GM19328 (cell line): Measurements from ENCODE around the gene NGRN.
"Not testable (repeated sequence)": the region's sequence is repeated elsewhere in the genome, so short reads cannot be mapped to it uniquely, and the experiment has no call there.

Experiments
- ATAC-seq: cut with Tn5 transposase; IDR thresholded peaks from one replicate; pipeline ENCODE4 v1.9.1; 2021; ENCODE audit warnings: mild to moderate bottlenecking, moderate library complexity; ENCODE audit not compliant: unreplicated experiment

The NGRN gene

DNA sequence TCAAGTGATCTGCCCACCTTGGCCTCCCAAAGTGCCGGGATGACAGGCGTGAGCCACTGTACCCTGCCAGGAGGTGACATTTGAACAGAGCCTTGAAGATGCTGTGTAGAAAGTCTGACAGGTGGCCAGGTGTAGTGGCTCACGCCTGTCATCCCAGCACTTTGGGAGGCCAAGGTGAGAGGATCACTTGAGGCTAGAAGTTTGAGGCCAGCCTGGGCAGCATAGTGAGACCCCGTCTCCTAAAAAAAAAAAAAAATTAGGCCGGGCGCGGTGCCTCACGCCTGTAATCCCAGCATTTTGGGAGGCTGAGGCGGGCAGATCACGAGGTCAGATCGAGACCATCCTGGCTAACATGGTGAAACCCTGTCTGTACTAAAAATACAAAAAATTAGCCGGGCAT is 13.0 kb downstream of the NGRN start:
- not testable (repeated sequence) for ATAC-seq

DNA sequence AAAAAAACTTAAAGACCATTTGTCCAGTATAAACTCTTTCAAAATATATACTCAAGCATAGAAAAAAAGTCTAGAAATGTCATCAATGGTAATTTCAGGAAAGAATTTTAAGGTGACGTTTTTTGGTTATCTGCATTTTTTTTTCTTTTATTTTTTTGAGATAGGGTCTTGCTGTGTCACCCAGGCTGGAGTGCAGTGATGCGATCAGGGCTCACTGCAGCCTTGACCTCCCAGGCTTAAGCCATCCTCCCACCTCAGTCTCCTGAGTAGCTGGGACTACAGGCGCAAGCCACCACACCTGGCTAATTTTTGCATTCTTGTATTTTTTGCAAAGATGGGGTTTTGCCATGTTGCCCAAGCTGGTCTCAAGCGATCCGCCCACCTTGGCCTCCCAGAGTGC is 15.3 kb downstream of the NGRN start:
- ATAC-seq = not testable (repeated sequence)

DNA sequence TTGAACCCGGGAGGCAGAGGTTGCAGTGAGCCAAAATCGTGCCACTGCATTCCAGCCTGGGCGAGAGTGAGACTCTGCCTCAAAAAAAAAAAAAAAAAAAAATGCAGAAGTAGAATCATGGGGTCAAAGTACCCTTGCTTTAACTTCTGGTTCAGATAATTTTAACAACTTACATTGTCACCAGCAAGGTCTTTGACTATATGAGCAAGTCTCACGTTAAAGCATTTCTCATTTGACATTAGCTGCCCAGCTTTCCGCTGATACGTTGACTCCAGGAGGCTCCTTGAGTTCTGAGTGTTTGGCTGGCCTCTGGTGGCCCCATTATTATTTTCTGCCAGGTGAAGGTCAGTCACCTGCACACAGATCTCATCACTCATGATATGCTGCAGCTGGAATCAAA is 16.2 kb downstream of the NGRN start:
- ATAC-seq = not testable (repeated sequence)

GRCh38 chr15:90286678-90287077 is 21.2 kb downstream of the NGRN start:
- ATAC-seq = no peak

DNA sequence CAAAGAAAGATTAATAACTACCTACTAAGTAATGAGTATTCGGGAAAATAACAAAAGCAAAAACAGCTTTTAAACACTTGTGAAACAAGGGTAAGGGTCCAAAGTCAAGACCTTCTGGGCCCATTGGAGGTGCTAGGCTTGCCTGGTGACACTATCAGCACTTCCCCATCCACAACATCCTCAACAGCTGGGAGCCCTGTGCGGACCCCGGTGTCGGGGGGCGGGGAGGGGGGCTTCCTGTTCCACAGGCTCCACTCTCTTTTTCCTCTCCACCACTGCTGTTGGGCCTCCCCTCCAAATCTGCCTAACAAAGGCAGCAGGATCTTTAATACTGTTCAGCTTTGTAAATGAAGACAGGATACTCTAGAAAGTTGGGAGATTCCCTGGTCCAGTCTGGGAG is 21.6 kb downstream of the NGRN start:
- no peak for ATAC-seq

DNA sequence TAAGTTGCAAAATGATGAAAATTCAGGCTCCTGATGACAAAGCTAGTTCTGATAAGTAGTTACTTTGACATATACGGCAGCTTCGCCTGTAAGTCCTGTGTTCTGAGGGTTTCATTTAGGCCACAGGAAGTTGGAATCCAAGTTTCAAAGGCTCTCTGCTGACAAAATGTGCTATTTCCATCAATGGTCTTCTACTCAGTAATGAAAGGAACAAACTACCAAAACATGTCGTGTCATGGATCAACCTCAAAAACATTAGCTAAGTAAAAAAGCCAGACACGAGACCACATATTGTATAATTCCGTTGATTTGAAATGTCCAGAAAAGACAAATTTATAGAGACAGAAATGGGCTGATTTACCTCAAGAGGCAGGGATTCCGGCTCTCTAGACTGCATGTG is 22.5 kb downstream of the NGRN start:
- ATAC-seq = no peak

GRCh38 chr15:90291679-90292356 is 26.3 kb downstream of the NGRN start:
- no peak for ATAC-seq

GRCh38 chr15:90293040-90293810 is 27.8 kb downstream of the NGRN start:
- not testable (repeated sequence) for ATAC-seq

GRCh38 chr15:90294159-90294558 is 28.7 kb downstream of the NGRN start:
- no peak for ATAC-seq

GRCh38 chr15:90294601-90295269 is 29.3 kb downstream of the NGRN start:
- no peak for ATAC-seq

- no peak for ATAC-seq
Observed at GRCh38 chr15:90295270-90295648, 29.8 kb downstream of the NGRN start.

DNA sequence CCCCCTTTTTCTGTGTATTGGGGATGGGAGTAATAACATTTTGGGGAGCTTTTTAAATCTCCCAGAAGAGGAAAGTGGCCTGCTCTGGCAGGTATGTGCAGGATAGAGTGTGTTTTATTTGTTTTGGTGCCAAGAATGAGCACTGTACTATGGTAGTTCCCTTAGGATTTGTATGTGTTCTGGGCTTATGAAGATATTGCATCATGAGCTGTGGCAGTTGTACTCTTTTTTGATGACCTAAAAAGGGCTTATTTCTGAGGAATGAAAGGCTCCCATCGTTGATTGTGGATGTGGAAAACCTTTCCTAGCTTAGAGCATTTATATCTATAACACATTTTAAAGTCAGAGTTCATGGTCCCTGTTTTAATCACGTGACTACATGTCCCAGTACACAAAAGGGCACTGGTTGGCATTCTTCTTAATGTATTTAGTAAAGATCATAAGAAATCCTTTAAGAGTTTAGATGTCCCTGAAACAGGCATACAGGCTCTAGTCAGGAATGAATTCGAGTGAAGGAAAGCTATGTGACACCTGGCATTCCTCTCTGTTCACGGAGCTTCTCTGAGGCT is 30.9 kb downstream of the NGRN start:
- ATAC-seq = not testable (repeated sequence)

- no peak for ATAC-seq
Observed at GRCh38 chr15:90297021-90297420, 31.5 kb downstream of the NGRN start.

- no peak for ATAC-seq
Observed at GRCh38 chr15:90300541-90300940, 35.1 kb downstream of the NGRN start.

- no peak for ATAC-seq
Observed at GRCh38 chr15:90300988-90301706, 35.7 kb downstream of the NGRN start.

GRCh38 chr15:90301707-90302300 is 36.3 kb downstream of the NGRN start:
- no peak for ATAC-seq

GRCh38 chr15:90305355-90305754 is 39.9 kb downstream of the NGRN start:
- ATAC-seq = not testable (repeated sequence)

DNA sequence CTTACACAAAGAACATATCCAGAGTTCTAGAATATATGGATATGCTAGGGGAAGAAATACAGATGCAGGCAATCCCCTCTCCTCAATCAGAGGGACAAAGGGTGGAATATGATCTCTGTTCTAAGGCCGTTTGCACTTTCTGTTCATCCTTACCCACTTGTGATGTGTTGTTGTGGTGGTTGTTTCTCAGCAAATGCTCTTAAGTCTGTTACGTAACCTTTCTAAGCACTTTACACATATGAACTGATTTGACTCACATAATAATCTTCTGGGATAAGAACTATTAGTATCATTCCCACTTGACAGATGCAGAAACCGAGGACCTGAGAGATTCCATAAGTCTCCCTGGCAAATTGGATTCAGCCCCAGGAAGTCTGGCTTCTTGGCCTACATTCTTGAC is 40.5 kb downstream of the NGRN start:
- no peak for ATAC-seq

- ATAC-seq = peak; percentile 81
Observed at GRCh38 chr15:90306560-90306959, 41.1 kb downstream of the NGRN start.

- no peak for ATAC-seq
Observed at GRCh38 chr15:90307661-90308060, 42.2 kb downstream of the NGRN start.

GRCh38 chr15:90309020-90309419 is 43.5 kb downstream of the NGRN start:
- no peak for ATAC-seq
